ENCODE measurements around the gene DCDC2C.

DNA sequence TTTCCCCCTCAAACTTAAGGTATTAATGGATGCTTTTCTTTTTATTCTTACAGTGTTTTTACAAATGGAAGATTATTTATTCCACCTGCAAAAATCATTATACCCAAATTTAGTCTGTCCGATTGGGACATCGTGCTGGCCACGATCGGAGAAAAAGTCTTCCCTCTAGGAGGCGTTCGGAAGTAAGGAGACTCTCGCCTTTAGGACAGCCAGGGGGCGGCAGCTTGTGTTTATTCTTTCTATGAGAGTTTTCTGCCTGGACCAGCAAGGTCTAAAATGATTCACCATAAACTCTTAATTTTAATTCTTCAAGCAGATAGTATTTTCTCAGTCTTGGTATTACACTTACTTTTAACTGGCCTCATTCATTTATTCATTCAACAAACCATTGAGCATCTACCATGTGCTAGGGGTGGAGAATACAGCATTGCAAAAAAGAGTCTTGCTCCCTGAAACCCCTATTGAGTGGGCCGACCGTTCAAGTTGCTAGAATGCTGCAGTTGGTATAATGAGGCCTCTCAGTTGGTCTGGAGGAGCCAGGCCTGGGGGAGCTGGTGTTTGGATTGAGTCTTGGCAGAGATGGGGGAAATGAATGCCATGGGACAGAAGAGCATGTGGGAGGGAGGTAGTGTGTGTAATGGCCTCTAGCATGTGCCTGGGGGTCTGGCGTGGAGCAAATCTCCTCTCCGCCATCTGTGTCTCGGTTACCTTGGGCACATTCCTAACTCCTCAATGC, 38.7 kb downstream of the DCDC2C start:
- no peak for TF ChIP-seq EZH2phosphoT487 (IDR thresholded peaks at IDR 0.05)
- TF ChIP-seq EZH2 (IDR thresholded peaks at IDR 0.05), result no peak
- TF ChIP-seq, protein P1, sequence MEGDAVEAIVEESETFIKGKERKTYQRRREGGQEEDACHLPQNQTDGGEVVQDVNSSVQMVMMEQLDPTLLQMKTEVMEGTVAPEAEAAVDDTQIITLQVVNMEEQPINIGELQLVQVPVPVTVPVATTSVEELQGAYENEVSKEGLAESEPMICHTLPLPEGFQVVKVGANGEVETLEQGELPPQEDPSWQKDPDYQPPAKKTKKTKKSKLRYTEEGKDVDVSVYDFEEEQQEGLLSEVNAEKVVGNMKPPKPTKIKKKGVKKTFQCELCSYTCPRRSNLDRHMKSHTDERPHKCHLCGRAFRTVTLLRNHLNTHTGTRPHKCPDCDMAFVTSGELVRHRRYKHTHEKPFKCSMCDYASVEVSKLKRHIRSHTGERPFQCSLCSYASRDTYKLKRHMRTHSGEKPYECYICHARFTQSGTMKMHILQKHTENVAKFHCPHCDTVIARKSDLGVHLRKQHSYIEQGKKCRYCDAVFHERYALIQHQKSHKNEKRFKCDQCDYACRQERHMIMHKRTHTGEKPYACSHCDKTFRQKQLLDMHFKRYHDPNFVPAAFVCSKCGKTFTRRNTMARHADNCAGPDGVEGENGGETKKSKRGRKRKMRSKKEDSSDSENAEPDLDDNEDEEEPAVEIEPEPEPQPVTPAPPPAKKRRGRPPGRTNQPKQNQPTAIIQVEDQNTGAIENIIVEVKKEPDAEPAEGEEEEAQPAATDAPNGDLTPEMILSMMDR (IDR thresholded peaks at IDR 0.05), result peak; percentile 24

Measured in neural progenitor cell (in vitro differentiated cells).